SK-N-SH (cell line): Measurements from ENCODE around the gene EML1.

Source experiments
- USF2 ChIP-seq: fragments of 150-350 bp; IDR thresholded peaks from 2 replicates; pipeline ENCODE4 v1.6.1; 2017; ENCODE audit warnings: antibody characterized with exemption, low read length, low read depth, borderline replicate concordance
- TF ChIP-seq, protein P1 (sequence below): IDR thresholded peaks from 2 replicates; pipeline ENCODE4 v1.6.1; 2012; ENCODE audit warnings: mild to moderate bottlenecking, low read depth, low read length, moderate library complexity

- TF ChIP-seq USF2, result no peak
- TF ChIP-seq, protein P1, sequence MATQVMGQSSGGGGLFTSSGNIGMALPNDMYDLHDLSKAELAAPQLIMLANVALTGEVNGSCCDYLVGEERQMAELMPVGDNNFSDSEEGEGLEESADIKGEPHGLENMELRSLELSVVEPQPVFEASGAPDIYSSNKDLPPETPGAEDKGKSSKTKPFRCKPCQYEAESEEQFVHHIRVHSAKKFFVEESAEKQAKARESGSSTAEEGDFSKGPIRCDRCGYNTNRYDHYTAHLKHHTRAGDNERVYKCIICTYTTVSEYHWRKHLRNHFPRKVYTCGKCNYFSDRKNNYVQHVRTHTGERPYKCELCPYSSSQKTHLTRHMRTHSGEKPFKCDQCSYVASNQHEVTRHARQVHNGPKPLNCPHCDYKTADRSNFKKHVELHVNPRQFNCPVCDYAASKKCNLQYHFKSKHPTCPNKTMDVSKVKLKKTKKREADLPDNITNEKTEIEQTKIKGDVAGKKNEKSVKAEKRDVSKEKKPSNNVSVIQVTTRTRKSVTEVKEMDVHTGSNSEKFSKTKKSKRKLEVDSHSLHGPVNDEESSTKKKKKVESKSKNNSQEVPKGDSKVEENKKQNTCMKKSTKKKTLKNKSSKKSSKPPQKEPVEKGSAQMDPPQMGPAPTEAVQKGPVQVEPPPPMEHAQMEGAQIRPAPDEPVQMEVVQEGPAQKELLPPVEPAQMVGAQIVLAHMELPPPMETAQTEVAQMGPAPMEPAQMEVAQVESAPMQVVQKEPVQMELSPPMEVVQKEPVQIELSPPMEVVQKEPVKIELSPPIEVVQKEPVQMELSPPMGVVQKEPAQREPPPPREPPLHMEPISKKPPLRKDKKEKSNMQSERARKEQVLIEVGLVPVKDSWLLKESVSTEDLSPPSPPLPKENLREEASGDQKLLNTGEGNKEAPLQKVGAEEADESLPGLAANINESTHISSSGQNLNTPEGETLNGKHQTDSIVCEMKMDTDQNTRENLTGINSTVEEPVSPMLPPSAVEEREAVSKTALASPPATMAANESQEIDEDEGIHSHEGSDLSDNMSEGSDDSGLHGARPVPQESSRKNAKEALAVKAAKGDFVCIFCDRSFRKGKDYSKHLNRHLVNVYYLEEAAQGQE, result 0 out of 2 replicates have a peak, but pooled peaks have one; percentile 30
Observed at GRCh38 chr14:99755629-99756603, 37.3 kb upstream of the EML1 start.
